ENCODE results near the gene CCDC43. TPM values are rescaled to one million over a fixed set of nuclear protein-coding genes. Genes with fewer than 3 reads are reported as not detected.

CCDC43 gene
- total and polyA plus RNA-seq, 2 donors (not counting 3 experiments of a cell fraction or from before 2014, with no cell fraction given), result 5.9 to 31.7 TPM

- POLR2A ChIA-PET, result no interaction called here
- no TSS peak for BruUV-seq (replicated peaks)
Measured at GRCh38 chr17:44630703-44631102, 58.9 kb downstream of the CCDC43 start.

More at GRCh38 chr17:44630703-44631102, 58.9 kb downstream of the CCDC43 start:
- H3K9me1 ChIP-seq (replicated peaks; ENCODE audit: control insufficient read depth, extremely low read depth, insufficient read depth, low read length), result no peaks in the 10 kb centered on the region
- dilution Hi-C loops (cut with MboI; ENCODE audit: extremely low pct_ligation_motif_present, low sequenced_read_pairs) (no loop called here), intact Hi-C loops (cut with micrococcal nuclease) (no loop called here)
- no peaks in the 10 kb centered on the region for H4K20me1 ChIP-seq (replicated peaks; ENCODE audit: control insufficient read depth, extremely low read depth, insufficient read depth, low read length)
- CTCF ChIA-PET, result interaction anchor here (0.6 to 6.9 kb wide), 6 partner anchors 11 to 234 kb away, joined by 3 to 94 read pairs (median 3); no protein-coding TSS in a partner anchor
- H3K9ac ChIP-seq (replicated peaks; ENCODE audit: extremely low read depth, insufficient read depth, low read length), result no peak overlapping the region
- no peaks in the 10 kb centered on the region for H3K79me2 ChIP-seq (ENCODE audit: control insufficient read depth, insufficient read depth, low read length)
- no peaks in the 10 kb centered on the region for H3K4me1 ChIP-seq (ENCODE audit: control insufficient read depth, extremely low read depth, insufficient read depth, low read length)
- H3K27ac ChIP-seq (ENCODE audit: insufficient read depth, low read depth, low read length), result no peak overlapping the region
- no peak overlapping the region for H2AFZ ChIP-seq (ENCODE audit: low read depth, low read length)
- H3K27me3 ChIP-seq (ENCODE audit: control insufficient read depth in 2 of 2, insufficient read depth in 2 of 2, low read length in 2 of 2), result no peaks in the 10 kb centered on the region
- no peaks in the 10 kb centered on the region for H3K9me3 ChIP-seq (replicated peaks; ENCODE audit: control insufficient read depth, insufficient read depth, low read length)
- H3K4me3 ChIP-seq (replicated peaks in 1 of 3; ENCODE audit: insufficient read depth in 1 of 3, low read depth in 1 of 3, low read length in 3 of 3), result no peak overlapping the region
- H3K36me3 ChIP-seq (ENCODE audit: control insufficient read depth in 2 of 2, extremely low read depth in 1 of 2, insufficient read depth in 2 of 2, low read length in 2 of 2), result no peaks in the 10 kb centered on the region
- FAIRE-seq (no peak), DNase-seq (ENCODE audit: low read depth, low spot score) (no peak)
- no peak for TF ChIP-seq GATA2 (IDR thresholded peaks at IDR 0.05; ENCODE audit: insufficient read depth, insufficient read length, low read depth, low read length)
- no peak for TF ChIP-seq POLR2A (IDR thresholded peaks at IDR 0.05; ENCODE audit: low read depth, low read length)
- no peak for TF ChIP-seq FOS (IDR thresholded peaks at IDR 0.05; ENCODE audit: borderline replicate concordance, insufficient read depth, low read length)
- no peak for TF ChIP-seq MYC (IDR thresholded peaks at IDR 0.05; ENCODE audit: low read depth, low read length)
- TF ChIP-seq, protein P1, sequence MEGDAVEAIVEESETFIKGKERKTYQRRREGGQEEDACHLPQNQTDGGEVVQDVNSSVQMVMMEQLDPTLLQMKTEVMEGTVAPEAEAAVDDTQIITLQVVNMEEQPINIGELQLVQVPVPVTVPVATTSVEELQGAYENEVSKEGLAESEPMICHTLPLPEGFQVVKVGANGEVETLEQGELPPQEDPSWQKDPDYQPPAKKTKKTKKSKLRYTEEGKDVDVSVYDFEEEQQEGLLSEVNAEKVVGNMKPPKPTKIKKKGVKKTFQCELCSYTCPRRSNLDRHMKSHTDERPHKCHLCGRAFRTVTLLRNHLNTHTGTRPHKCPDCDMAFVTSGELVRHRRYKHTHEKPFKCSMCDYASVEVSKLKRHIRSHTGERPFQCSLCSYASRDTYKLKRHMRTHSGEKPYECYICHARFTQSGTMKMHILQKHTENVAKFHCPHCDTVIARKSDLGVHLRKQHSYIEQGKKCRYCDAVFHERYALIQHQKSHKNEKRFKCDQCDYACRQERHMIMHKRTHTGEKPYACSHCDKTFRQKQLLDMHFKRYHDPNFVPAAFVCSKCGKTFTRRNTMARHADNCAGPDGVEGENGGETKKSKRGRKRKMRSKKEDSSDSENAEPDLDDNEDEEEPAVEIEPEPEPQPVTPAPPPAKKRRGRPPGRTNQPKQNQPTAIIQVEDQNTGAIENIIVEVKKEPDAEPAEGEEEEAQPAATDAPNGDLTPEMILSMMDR (IDR thresholded peaks at IDR 0.05; ENCODE audit: extremely low read depth in 1 of 2, insufficient read depth in 1 of 2, low read depth in 1 of 2, low read length in 2 of 2), result no peak
- no peak for TF ChIP-seq POLR2AphosphoS5 (IDR thresholded peaks at IDR 0.05; ENCODE audit: insufficient read depth, low read depth, low read length)
- no peak for TF ChIP-seq JUN (IDR thresholded peaks at IDR 0.05; ENCODE audit: borderline replicate concordance, insufficient read depth, insufficient read length, low read depth)
- no peak for TF ChIP-seq MAX (IDR thresholded peaks at IDR 0.05; ENCODE audit: insufficient read depth, insufficient read length)
- TF ChIP-seq EZH2 (IDR thresholded peaks at IDR 0.05; ENCODE audit: borderline replicate concordance, low read depth, low read length, severe bottlenecking), result no peak
- H3K4me2 ChIP-seq (ENCODE audit: insufficient read depth, low read length), result no peak overlapping the region

Measured in endothelial cell of umbilical vein (primary cell).